Tibial artery (tissue), 4 donors: Measurements from ENCODE around the gene ABCF1.

ENCODE experiments used
- DNase-seq, 2 donors: peaks; one replicate each; pipeline ENCODE4 v3.0.0-alpha.2; 2019
- H3K27ac ChIP-seq, 2 donors: fragments of 200-600 bp; sonication (generic) in 1 of 2; 1 replicate in 1 of 2; 2 replicates in 1 of 2; pipeline ENCODE4 v1.5.1; 2018 to 2019; ENCODE audit warnings: mild to moderate bottlenecking in 1 of 2
- H3K27me3 ChIP-seq, 2 donors: fragments of 200-600 bp; sonication (generic) in 1 of 2; one replicate each; pipeline versions ENCODE4 v1.5.1 to v1.6.0; 2016 to 2019
- H3K36me3 ChIP-seq, 3 donors: fragments of 200-600 bp; sonication (generic) in 2 of 3; one replicate each; pipeline ENCODE4 v1.5.1; 2016 to 2019; ENCODE audit warnings: mild to moderate bottlenecking in 2 of 3
- H3K4me1 ChIP-seq, 4 donors: fragments of 200-600 bp; sonication (generic) in 2 of 4; 1 replicate in 3 of 4; 2 replicates in 1 of 4; pipeline ENCODE4 v1.5.1; 2016 to 2019
- H3K4me3 ChIP-seq, 2 donors: fragments of 200-600 bp; sonication (generic) in 1 of 2; 1 replicate in 1 of 2; 2 replicates in 1 of 2; pipeline ENCODE4 v1.5.1; 2018 to 2019; ENCODE audit warnings: mild to moderate bottlenecking in 2 of 2
- H3K9me3 ChIP-seq, 3 donors: fragments of 200-600 bp; sonication (generic) in 1 of 3; one replicate each; pipeline ENCODE4 v1.5.1; 2016 to 2019
- CTCF ChIP-seq, 2 experiments: fragments of 200-600 bp in 1 of 2; fragments of 450-650 bp in 1 of 2; IDR thresholded peaks; one replicate each; pipeline ENCODE4 v1.5.1; 2017 to 2019; ENCODE audit warnings: antibody characterized with exemption in 2 of 2, mild to moderate bottlenecking in 1 of 2, moderate library complexity in 1 of 2
- intact Hi-C: fragments of 100-400 bp; cut with DNase I; formaldehyde crosslinking; loops from one replicate; pipeline ENCODE4 v1.15.0; 2023; ENCODE audit warnings: low total_unique reads

ABCF1 gene

DNA sequence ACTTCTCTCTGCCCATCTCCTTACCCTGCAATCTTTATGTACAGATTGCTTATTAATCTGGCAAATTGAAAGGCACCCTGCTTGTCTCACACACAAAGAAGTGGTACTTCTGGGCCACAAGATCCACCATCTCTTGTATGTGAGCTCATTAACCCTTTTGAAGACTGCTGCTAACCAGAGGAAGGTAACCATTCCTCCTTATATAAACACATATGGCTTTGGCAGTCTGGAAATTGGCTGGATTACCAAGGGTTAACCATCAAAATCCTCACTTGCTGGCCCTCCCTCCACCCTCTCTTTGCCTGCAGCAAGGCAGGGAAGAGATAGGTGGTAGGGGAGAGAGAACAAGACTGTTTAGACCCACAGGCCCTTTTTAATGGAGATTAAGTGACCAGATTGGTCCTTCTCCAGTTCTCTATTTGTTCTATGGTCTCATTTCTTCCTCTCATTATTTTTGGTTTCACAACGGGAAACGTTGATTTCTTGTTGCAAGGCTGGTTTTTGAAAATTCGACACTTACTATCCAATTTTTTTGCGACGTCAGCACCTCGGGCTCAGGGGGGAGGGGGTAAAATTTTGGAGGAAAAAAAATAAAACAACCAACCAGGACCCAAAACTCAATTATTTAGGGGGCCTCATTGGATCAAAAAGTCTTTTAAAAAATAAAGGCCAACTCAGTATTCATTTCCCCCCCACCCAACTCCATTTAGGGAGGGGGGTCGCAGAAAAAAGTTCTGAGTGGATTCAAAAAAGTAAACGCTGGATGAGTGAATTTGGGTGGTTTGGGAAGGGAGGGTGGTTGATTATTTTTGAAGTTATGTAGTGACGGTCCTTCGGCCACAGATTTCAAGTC is 44.9 kb downstream of the ABCF1 start:
- Histone ChIP-seq H3K4me3 (peak overlapping the region; percentile 87 to 90), H3K27me3 (no peaks in the 10 kb centered on the region), H3K36me3 (peaks cover 30 to 32% (median 31%) of the 10 kb centered on the region in 3 donors), H3K4me1 (peaks cover 0 to 46% (median 33%) of the 10 kb centered on the region in 4 donors), H3K9me3 (no peaks in the 10 kb centered on the region), H3K27ac (peak overlapping the region; percentile 96 to 98)
- no peak for DNase-seq
- intact Hi-C loops, result loop anchor here (5.0 kb wide), 2 partner anchors 59 to 106 kb away; partner anchors contain the start of genes GNL1, PRR3 and TUBB
- no peak for TF ChIP-seq CTCF (IDR thresholded peaks at IDR 0.05)

- no peak for TF ChIP-seq CTCF (IDR thresholded peaks at IDR 0.05)
- H3K27ac ChIP-seq, result peak within 1 kb of the TSS; percentile 96 to 98
- intact Hi-C loops, result loop anchor here (5.0 kb wide), 2 partner anchors 60 to 105 kb away; partner anchors contain the start of genes GNL1, PRR3 and TUBB
- peak; percentile 99 to 100 for DNase-seq
- peaks cover 0 to 38% (median 30%) of the 10 kb centered on the region in 4 donors for H3K4me1 ChIP-seq
- no peaks in the 10 kb centered on the region for H3K9me3 ChIP-seq
- peaks cover 38 to 40% (median 38%) of the 10 kb centered on the region in 3 donors for H3K36me3 ChIP-seq
- H3K4me3 ChIP-seq, result peak within 1 kb of the TSS; percentile 87 to 90
- H3K27me3 ChIP-seq, result no peaks in the 10 kb centered on the region
Measured at GRCh38 chr6:30616811-30617564, 45.7 kb downstream of the ABCF1 start, which contains the start of gene PPP1R10. TSS of gene PPP1R10 (minus strand) at chr6:30617243. CDS start at chr6:30609944, 7,299 bp downstream.

DNA sequence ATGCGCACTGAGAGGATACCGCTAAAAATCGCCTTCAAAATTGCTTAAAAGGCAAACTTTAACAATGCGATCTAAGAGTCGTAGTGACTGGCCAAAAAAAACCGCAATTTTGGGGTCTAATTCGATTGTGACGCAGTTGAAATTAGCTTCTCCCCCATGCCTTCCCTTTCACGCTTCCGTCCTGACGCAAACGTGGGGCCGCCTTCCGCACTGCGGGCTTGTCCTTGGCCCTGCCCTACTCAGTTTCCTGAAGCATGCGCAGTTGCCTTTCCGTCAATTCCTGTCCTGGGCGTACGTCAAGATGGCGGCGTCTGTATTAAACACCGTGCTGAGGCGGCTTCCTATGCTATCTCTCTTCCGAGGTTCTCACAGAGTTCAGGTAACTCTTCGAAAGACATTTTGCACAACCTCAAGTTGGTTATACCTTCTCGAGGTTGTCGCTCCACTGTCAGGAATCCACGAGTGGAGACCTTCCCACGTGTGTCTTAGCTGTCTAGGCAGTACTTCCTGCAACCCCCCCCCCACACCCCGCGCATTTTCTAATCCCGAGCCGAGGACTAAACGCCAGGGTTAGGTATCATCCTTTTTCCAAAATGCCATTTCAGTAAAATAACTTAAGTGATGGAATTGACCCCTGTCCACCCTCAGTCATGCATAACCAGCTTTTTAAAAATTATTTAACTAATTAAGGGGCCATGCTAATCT is 46.5 kb downstream of the ABCF1 start, which contains the start of gene MRPS18B:
MRPS18B (plus strand) TSS at position 276 of the 705 bp plus-strand sequence; CDS start at position 302, 26 bp downstream.
- no peaks in the 10 kb centered on the region for H3K27me3 ChIP-seq
- intact Hi-C loops, result loop anchor here (5.0 kb wide), 2 partner anchors 60 to 105 kb away; partner anchors contain the start of genes GNL1, PRR3 and TUBB
- H3K4me1 ChIP-seq, result peaks cover 0 to 30% (median 27%) of the 10 kb centered on the region in 4 donors
- H3K9me3 ChIP-seq, result no peaks in the 10 kb centered on the region
- peak within 1 kb of the TSS; percentile 96 to 98 for H3K27ac ChIP-seq
- TF ChIP-seq CTCF (IDR thresholded peaks at IDR 0.05), result no peak
- DNase-seq, result peak; percentile 98 to 99
- peak within 1 kb of the TSS; percentile 87 to 90 for H3K4me3 ChIP-seq
- peaks cover 40 to 47% (median 45%) of the 10 kb centered on the region in 3 donors for H3K36me3 ChIP-seq

DNA sequence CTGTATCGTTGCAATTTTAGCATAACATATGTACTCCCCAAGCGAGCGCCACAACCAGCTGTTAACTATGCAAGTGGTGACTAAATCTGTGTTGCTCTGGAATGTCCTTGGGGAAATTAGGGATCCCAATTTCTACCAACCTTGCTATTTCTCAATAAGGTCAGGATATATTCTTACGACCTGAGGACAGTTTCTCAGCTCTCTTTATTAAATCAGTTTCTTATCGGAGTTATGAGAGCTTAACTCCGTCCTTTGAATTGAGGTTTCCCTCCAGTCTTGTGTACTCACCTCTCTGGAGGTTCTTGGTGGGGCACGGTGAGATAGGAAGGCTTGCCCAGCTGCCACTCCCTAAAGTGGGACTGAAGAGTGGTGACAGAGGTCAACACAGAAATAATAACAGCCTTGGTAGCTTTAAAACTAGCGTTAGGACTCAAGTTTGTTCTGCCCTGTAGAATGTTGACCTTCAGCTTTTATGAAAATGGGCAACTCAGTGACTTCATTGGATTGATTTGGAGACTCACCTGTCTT is 47.1 kb downstream of the ABCF1 start:
- Histone ChIP-seq H3K4me1 (peaks cover 0 to 24% (median 21%) of the 10 kb centered on the region in 4 donors), H3K9me3 (no peaks in the 10 kb centered on the region), H3K27me3 (no peaks in the 10 kb centered on the region), H3K36me3 (peaks cover 46 to 54% (median 51%) of the 10 kb centered on the region in 3 donors), H3K27ac (peak overlapping the region; percentile 96 to 98), H3K4me3 (peak overlapping the region; percentile 58 to 90)
- intact Hi-C loops, result loop anchor here (5.0 kb wide), 2 partner anchors 61 to 104 kb away; partner anchors contain the start of genes GNL1, PRR3 and TUBB
- no peak for TF ChIP-seq CTCF (IDR thresholded peaks at IDR 0.05)
- no peak for DNase-seq
